Pancreas (tissue), 10 donors: ENCODE data around the gene NCL. TPM values are rescaled to one million over a fixed set of nuclear protein-coding genes. Genes with fewer than 3 reads are reported as not detected.

Experiments
- ATAC-seq, 4 donors: fragments of 200-7000 bp; cut with Tn5 transposase; one replicate each; pipeline versions ENCODE4 v1.8.0 to v1.9.1; 2020; ENCODE audit warnings: mild to moderate bottlenecking in 4 of 4, moderate library complexity in 4 of 4
- DNase-seq, 6 donors: peaks; one replicate each; pipeline ENCODE4 v3.0.0-alpha.2; 2020
- FAIRE-seq: peaks from 2 replicates; lab custom pipeline; 2012; peaks lifted over from hg19 to GRCh38; lab: Jason Lieb, UNC
- H3K27ac ChIP-seq, 4 donors: fragments of 200-600 bp; sonication (generic); 1 replicate in 3 of 4; 2 replicates in 1 of 4; pipeline versions ENCODE4 v1.5.0 to v1.8.0; 2020
- H3K27me3 ChIP-seq, 4 donors: fragments of 200-600 bp; one replicate each; pipeline ENCODE4 v1.8.0; 2021
- H3K36me3 ChIP-seq, 3 donors: fragments of 200-600 bp; sonication (generic) in 1 of 3; one replicate each; pipeline versions ENCODE4 v1.5.0 to v1.8.0; 2020 to 2021
- H3K4me1 ChIP-seq, 3 donors: fragments of 200-600 bp; one replicate each; pipeline ENCODE4 v1.8.0; 2021
- H3K4me3 ChIP-seq, 4 donors: fragments of 200-600 bp; sonication (generic) in 2 of 4; one replicate each; pipeline versions ENCODE4 v1.5.0 to v1.8.0; 2020 to 2021
- H3K9me3 ChIP-seq, 4 donors: fragments of 200-600 bp; one replicate each; pipeline ENCODE4 v1.8.0; 2021
- WGBS, 2 donors: extraction: QIAGEN DNeasy Blood & Tissue Kit; methylation state at CpG; one replicate each; pipeline ENCODE4 v1.1.7; 2013; 5-methylcytosine and 5-hydroxymethylcytosine counted together
- intact Hi-C, 3 donors: fragments of 100-400 bp; cut with DNase I; formaldehyde crosslinking; loops; one replicate each; pipeline versions ENCODE4 v1.11.1 to v1.14.2; 2022
- polyA plus RNA-seq, 2 donors: library from polyadenylated mRNA; stranded (reverse); fragments of 200-250 nt; gene quantifications; one replicate each; pipeline ENCODE4 v1.2.3, GENCODE V29; 2013
- total RNA-seq, 6 donors: library from RNA; stranded (reverse); fragmentation: NEBNext Ultra II Directional in 4 of 6; extraction: Animal tissue kit (Norgen Biotek cat#: 25700) in 4 of 6; gene quantifications; one replicate each; pipeline versions ENCODE4 v1.2.1 to v1.2.4, GENCODE V29; 2021 to 2023
- TF ChIP-seq, protein P1 (sequence below), 4 donors: fragments of 200-600 bp; sonication (generic) in 3 of 4; IDR thresholded peaks; one replicate each; pipeline versions ENCODE4 v1.5.0 to v1.8.0; 2021; ENCODE audit warnings: antibody characterized with exemption in 4 of 4
- donor health status: healthy with polysubstance abuse.
- donor health status: DM: no; HTN: no; CAD: no; lungs with moderate emphysema.
- donor health status: DM: no; HTN: no; CAD: no.
- donor health status: control.
- donor health status: control.
- donor health status: Bipolar disorder and iron deficiency.
- donor health status: DM: yes; HTN: yes; CAD: no.
- donor health status: DM: no; HTN: no; CAD: no.
- donor health status: DM: no; HTN: no; CAD: no.
- donor health status: DM: yes; HTN: yes; CAD: no.

NCL gene
- total and polyA plus RNA-seq, 8 donors: 69.9 to 364 (median 216) TPM

DNA sequence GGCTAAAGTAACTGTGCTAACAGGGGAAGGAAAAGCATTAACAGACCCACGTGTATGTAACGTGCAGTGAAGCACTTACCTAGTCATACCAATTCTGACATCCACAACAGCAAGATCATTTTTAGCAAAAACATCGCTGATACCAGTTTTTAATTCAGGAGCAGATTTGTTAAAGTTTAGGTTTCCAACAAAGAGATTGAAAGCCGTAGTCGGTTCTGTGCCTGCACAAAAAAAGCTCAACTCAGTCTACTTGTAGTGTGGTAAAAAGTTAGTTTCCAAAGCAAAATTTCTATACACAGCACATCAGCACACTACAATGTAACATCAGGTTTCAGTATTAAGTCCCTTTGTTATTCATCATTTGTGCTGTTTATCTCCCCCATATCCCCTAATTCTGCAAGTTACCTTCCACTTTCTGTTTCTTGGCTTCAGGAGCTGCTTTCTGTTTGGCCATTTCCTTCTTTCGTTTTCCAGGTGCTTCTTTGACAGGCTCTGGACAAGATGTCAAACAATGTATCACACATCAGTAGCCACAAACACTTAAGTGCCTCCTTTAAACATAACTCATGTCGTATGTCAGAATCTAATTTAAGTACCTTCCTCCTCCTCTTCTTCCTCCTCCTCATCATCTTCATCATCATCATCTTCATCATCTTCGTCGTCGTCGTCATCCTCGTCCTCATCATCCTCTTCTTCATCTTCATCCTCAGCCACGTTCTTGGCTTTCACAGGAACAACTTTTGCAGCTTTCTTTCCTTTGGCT lies 4.0 kb downstream of the NCL start:
- DNase-seq: no peak
- Histone ChIP-seq H3K27ac (no peak overlapping the region), H3K27me3 (no peaks in the 10 kb centered on the region), H3K36me3 (peaks cover 3 to 76% (median 68%) of the 10 kb centered on the region in 3 donors), H3K4me1 (peaks cover 10 to 14% (median 12%) of the 10 kb centered on the region in 3 donors), H3K9me3 (no peaks in the 10 kb centered on the region), H3K4me3 (no peak overlapping the region)
- ATAC-seq: no peak
- TF ChIP-seq, protein P1, sequence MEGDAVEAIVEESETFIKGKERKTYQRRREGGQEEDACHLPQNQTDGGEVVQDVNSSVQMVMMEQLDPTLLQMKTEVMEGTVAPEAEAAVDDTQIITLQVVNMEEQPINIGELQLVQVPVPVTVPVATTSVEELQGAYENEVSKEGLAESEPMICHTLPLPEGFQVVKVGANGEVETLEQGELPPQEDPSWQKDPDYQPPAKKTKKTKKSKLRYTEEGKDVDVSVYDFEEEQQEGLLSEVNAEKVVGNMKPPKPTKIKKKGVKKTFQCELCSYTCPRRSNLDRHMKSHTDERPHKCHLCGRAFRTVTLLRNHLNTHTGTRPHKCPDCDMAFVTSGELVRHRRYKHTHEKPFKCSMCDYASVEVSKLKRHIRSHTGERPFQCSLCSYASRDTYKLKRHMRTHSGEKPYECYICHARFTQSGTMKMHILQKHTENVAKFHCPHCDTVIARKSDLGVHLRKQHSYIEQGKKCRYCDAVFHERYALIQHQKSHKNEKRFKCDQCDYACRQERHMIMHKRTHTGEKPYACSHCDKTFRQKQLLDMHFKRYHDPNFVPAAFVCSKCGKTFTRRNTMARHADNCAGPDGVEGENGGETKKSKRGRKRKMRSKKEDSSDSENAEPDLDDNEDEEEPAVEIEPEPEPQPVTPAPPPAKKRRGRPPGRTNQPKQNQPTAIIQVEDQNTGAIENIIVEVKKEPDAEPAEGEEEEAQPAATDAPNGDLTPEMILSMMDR (IDR thresholded peaks at IDR 0.05): no peak
- no peak for FAIRE-seq
- intact Hi-C loops: no loop called here
- WGBS, 2 donors: 69 to 79% methylated on average over 13 of the region's 13 CpGs

DNA sequence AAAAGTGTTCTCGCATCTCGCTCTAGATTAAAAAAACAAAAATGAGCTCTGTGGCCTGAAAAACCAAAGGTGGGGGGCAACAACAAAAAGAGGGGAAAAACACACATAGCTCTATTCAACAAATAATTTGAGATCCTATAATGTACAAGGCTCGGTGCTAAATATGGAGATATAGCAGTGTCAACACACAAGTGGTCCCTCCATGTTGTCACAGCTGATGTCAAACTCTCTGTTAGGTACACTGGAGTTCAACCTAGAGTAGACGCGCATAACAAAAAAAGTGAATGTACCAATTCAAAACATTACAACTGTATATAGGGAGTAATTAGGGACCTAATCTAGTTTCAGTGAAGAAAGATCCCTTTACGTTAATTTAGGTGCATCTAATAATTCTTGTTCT lies 5.9 kb downstream of the NCL start:
- Histone ChIP-seq H3K9me3 (no peaks in the 10 kb centered on the region), H3K4me1 (peaks cover 10 to 12% (median 12%) of the 10 kb centered on the region in 3 donors), H3K4me3 (no peak overlapping the region), H3K36me3 (peaks cover 3 to 93% (median 84%) of the 10 kb centered on the region in 3 donors), H3K27ac (no peak overlapping the region), H3K27me3 (no peaks in the 10 kb centered on the region)
- FAIRE-seq (no peak), DNase-seq (no peak), ATAC-seq (no peak)
- 87 to 92% methylated on average over 6 of the region's 6 CpGs for WGBS, 2 donors
- intact Hi-C loops: loop anchor here in 1 of 3 donors (5.0 to 10.0 kb wide), 2 partner anchors 231 to 364 kb away; no protein-coding TSS in a partner anchor
- TF ChIP-seq, protein P1 (IDR thresholded peaks at IDR 0.05): no peak

DNA sequence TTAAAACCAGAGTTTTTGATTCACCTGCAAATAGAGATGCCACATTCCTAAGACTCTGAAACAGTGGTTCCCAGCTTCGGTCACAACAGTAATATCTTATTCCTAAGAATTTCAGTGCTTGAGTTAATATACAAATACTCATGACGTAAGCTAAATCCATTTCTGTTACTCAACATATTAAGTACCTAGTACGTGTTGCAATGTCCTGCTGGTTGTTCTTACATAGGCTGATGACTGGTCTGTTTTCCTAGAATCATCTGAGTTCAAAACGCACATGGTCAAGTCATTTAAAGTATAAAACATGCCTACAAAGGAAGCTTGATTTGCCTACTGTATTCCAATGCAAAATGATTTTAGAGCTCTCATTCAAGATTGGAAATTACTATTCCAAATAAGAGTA lies 7.2 kb downstream of the NCL start:
- Histone ChIP-seq H3K9me3 (no peaks in the 10 kb centered on the region), H3K36me3 (peaks cover 3 to 84% (median 83%) of the 10 kb centered on the region in 3 donors), H3K27me3 (no peaks in the 10 kb centered on the region), H3K27ac (no peak overlapping the region), H3K4me1 (peaks cover 1 to 4% (median 2%) of the 10 kb centered on the region in 3 donors), H3K4me3 (no peak overlapping the region)
- TF ChIP-seq, protein P1 (IDR thresholded peaks at IDR 0.05): no peak
- DNase-seq (no peak), ATAC-seq (no peak), FAIRE-seq (no peak)
- intact Hi-C loops: loop anchor here in 1 of 3 donors (5.0 to 10.0 kb wide), 2 partner anchors 230 to 362 kb away; no protein-coding TSS in a partner anchor
- WGBS, 2 donors: 71 to 73% methylated on average over 4 of the region's 4 CpGs

DNA sequence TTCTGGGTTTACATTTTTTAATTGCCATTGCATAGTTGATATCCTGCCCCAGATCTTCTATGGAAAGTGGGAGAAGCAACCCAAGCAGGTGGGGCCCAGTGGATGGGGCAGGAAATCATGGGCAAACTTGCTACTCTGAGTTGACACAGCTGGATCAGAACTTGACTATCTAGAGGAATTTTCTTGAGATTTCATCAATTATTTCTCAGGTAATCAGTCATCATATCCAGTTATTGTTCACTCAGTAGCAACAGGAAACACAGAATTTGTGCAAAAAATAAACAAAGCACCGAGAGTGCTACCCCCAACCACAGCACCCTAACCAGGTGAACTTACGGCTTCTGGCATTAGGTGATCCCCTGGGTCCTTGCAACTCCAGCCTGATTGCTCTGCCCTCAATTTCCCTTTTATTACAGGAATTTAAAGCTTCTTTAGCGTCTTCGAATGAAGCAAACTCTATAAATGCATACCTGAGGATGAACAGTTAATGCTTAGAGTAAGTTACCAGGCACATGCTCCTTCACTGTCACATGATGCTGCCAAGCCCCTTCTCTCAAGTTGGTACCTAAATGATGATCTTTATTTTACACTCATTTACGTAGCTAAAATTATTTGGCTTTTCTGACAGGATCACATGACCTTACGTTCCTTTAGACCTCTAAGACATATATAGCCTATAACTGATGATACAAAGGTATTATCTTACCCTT lies 7.8 kb downstream of the NCL start:
- H3K27ac ChIP-seq: no peak overlapping the region
- no peak for FAIRE-seq
- TF ChIP-seq, protein P1 (IDR thresholded peaks at IDR 0.05): no peak
- no peaks in the 10 kb centered on the region for H3K27me3 ChIP-seq
- H3K36me3 ChIP-seq: peaks cover 3 to 78% (median 77%) of the 10 kb centered on the region in 3 donors
- no peaks in the 10 kb centered on the region for H3K9me3 ChIP-seq
- ATAC-seq: no peak
- intact Hi-C loops: loop anchor here in 1 of 3 donors (5.0 to 10.0 kb wide), 2 partner anchors 229 to 362 kb away; no protein-coding TSS in a partner anchor
- no peak overlapping the region for H3K4me3 ChIP-seq
- H3K4me1 ChIP-seq: peaks cover 0 to 4% (median 0%) of the 10 kb centered on the region in 3 donors
- DNase-seq: no peak
- WGBS, 2 donors: 78 to 81% methylated on average over 6 of the region's 6 CpGs
